HepG2 (cell line): ENCODE results near the gene GLUL. TPM values are rescaled to one million over a fixed set of nuclear protein-coding genes. Genes with fewer than 3 reads are reported as not detected.

Experiments
- CBFB ChIP-seq: sonication (generic); formaldehyde crosslinking; IDR thresholded peaks from 2 replicates; pipeline ENCODE4 v1.4.0; 2020; ENCODE audit warnings: missing genetic modification reagents
- CBX2 ChIP-seq, 2 experiments: fragments of 200-600 bp in 1 of 2; sonication (generic); formaldehyde crosslinking in 1 of 2; IDR thresholded peaks; 2 replicates each; pipeline versions ENCODE4 v1.7.0 to v1.8.1; 2018 to 2022; ENCODE audit warnings: low read depth in 2 of 2, low read length in 1 of 2, mild to moderate bottlenecking in 1 of 2, missing genetic modification reagents in 1 of 2
- EHMT2 ChIP-seq: fragments of 200-600 bp; sonication (generic); IDR thresholded peaks from 2 replicates; pipeline ENCODE4 v1.7.0; 2017; ENCODE audit warnings: antibody characterized with exemption, low read depth, low read length, borderline replicate concordance
- FOSL1 ChIP-seq: sonication (generic); formaldehyde crosslinking; IDR thresholded peaks from 2 replicates; pipeline ENCODE4 v1.9.0; 2021; ENCODE audit warnings: missing genetic modification reagents, borderline replicate concordance
- KDM3A ChIP-seq: IDR thresholded peaks from 2 replicates; pipeline ENCODE4 v1.6.1; 2018; ENCODE audit warnings: low read depth, missing compliant biosample characterization
- LCORL ChIP-seq, 2 experiments: fragments of 450-650 bp in 1 of 2; sonication (generic) in 1 of 2; formaldehyde crosslinking in 1 of 2; IDR thresholded peaks; 2 replicates each; pipeline versions ENCODE4 v1.5.0 to v1.6.1; 2017 to 2020; ENCODE audit warnings: antibody characterized with exemption in 1 of 2, missing genetic modification reagents in 1 of 2
- MEIS2 ChIP-seq: sonication (generic); formaldehyde crosslinking; IDR thresholded peaks from 2 replicates; pipeline ENCODE4 v1.9.0; 2021; ENCODE audit warnings: mild to moderate bottlenecking, missing genetic modification reagents
- NFIC ChIP-seq: IDR thresholded peaks from 2 replicates; pipeline ENCODE4 v1.6.1; 2012; ENCODE audit warnings: mild to moderate bottlenecking, low read length, inconsistent platforms
- YEATS4 ChIP-seq: sonication (generic); formaldehyde crosslinking; IDR thresholded peaks from 2 replicates; pipeline ENCODE4 v1.4.0; 2020; ENCODE audit warnings: missing genetic modification reagents, borderline replicate concordance
- ZBTB37 ChIP-seq: sonication (generic); formaldehyde crosslinking; IDR thresholded peaks from 2 replicates; pipeline ENCODE4 v1.4.0; 2020; ENCODE audit warnings: mild to moderate bottlenecking, missing genetic modification reagents
- ZBTB49 ChIP-seq: sonication (generic); formaldehyde crosslinking; IDR thresholded peaks from 2 replicates; pipeline ENCODE4 v1.4.0; 2020; ENCODE audit warnings: missing genetic modification reagents, borderline replicate concordance
- ZC3H4 ChIP-seq: sonication (generic); formaldehyde crosslinking; IDR thresholded peaks from 2 replicates; pipeline ENCODE4 v1.4.0; 2020; ENCODE audit warnings: missing genetic modification reagents, borderline replicate concordance
- ZKSCAN1 ChIP-seq: fragments of 150-350 bp; IDR thresholded peaks from 2 replicates; pipeline ENCODE4 v1.6.1; 2014; ENCODE audit warnings: low read length
- ZNF251 ChIP-seq: sonication (generic); formaldehyde crosslinking; IDR thresholded peaks from 2 replicates; pipeline ENCODE4 v1.9.0; 2021; ENCODE audit warnings: mild to moderate bottlenecking, missing genetic modification reagents
- ZNF451 ChIP-seq: sonication (generic); formaldehyde crosslinking; IDR thresholded peaks from 2 replicates; pipeline ENCODE4 v1.5.0; 2020; ENCODE audit warnings: mild to moderate bottlenecking, missing genetic modification reagents
- ZNF550 ChIP-seq: sonication (generic); formaldehyde crosslinking; IDR thresholded peaks from 2 replicates; pipeline ENCODE4 v1.4.0; 2020; ENCODE audit warnings: mild to moderate bottlenecking, missing genetic modification reagents, borderline replicate concordance
- ZNF567 ChIP-seq: sonication (generic); formaldehyde crosslinking; IDR thresholded peaks from 2 replicates; pipeline ENCODE4 v1.8.1; 2023; ENCODE audit warnings: mild to moderate bottlenecking, missing genetic modification reagents, borderline replicate concordance
- ZNF737 ChIP-seq: sonication (generic); formaldehyde crosslinking; IDR thresholded peaks from 2 replicates; pipeline ENCODE4 v1.5.0; 2020; ENCODE audit warnings: missing genetic modification reagents, mild to moderate bottlenecking, borderline replicate concordance
- ZNF790 ChIP-seq: sonication (generic); formaldehyde crosslinking; IDR thresholded peaks from 2 replicates; pipeline ENCODE4 v1.8.0; 2022; ENCODE audit warnings: missing genetic modification reagents, mild to moderate bottlenecking, borderline replicate concordance
- polyA plus RNA-seq, 8 experiments: library from polyadenylated mRNA; depleted of rRNA in 3 of 8; stranded (reverse) in 7 of 8; unstranded in 1 of 8; fragments of >200 nt; fragmentation: Illumina TruSeq in 4 of 8; extraction: Trizol in 4 of 8; gene quantifications; 2 replicates each; pipeline versions ENCODE4 v1.2.1 to v1.2.3, GENCODE V29; 2011 to 2016; ENCODE audit warnings: low read depth in 4 of 8, missing spikeins in 1 of 8, mixed read lengths in 1 of 8; ENCODE audit not compliant: insufficient read depth in 1 of 8
- total RNA-seq, 5 experiments: library from RNA; depleted of rRNA; stranded (reverse); fragments of >200 nt; fragmentation: Illumina TruSeq; extraction: Trizol; gene quantifications; 2 replicates each; pipeline ENCODE4 v1.2.3, GENCODE V29; 2016; ENCODE audit warnings: low read depth in 1 of 5
- TF ChIP-seq, protein P1 (sequence below): sonication (generic); formaldehyde crosslinking; IDR thresholded peaks from 2 replicates; pipeline ENCODE4 v1.5.1; 2020; ENCODE audit warnings: missing genetic modification reagents, mild to moderate bottlenecking, borderline replicate concordance
- TF ChIP-seq, protein P2 (sequence below): sonication (generic); formaldehyde crosslinking; IDR thresholded peaks from 2 replicates; pipeline ENCODE4 v1.4.0; 2020; ENCODE audit warnings: missing genetic modification reagents, borderline replicate concordance

The GLUL gene
- total and polyA plus RNA-seq, 2 of the 13 experiments (the other 11 are each of a cell fraction or from before 2014, with no cell fraction given) = 423 to 827 TPM

GRCh38 chr1:182392050-182393028 is 749 bp upstream of the GLUL start (continued):
- 0 out of 2 replicates have a peak, but pooled peaks have one; percentile 39 for TF ChIP-seq LCORL (IDR thresholded peaks at IDR 0.05)
- no peak; the same call in 1 of the 2 replicates for TF ChIP-seq LCORL (CRISPR knock-in tag; IDR thresholded peaks at IDR 0.05)
- no peak for TF ChIP-seq ZC3H4 (CRISPR knock-in tag)
- TF ChIP-seq ZNF550 (CRISPR knock-in tag) = no peak
- TF ChIP-seq ZNF790 (CRISPR knock-in tag) = no peak
- TF ChIP-seq KDM3A (CRISPR knock-in tag) = no peak
- no peak for TF ChIP-seq EHMT2
- TF ChIP-seq ZBTB37 (CRISPR knock-in tag) = no peak
- no peak for TF ChIP-seq CBX2 (IDR thresholded peaks at IDR 0.05; ENCODE audit: low read depth, low read length)
- TF ChIP-seq CBX2 (CRISPR knock-in tag; IDR thresholded peaks at IDR 0.05; ENCODE audit: low read depth) = no peak
- no peak for TF ChIP-seq ZNF567 (CRISPR knock-in tag)
- TF ChIP-seq NFIC = 0 out of 2 replicates have a peak, but pooled peaks have one; percentile 39
- TF ChIP-seq ZNF451 (CRISPR knock-in tag) = no peak
- TF ChIP-seq, protein P1, sequence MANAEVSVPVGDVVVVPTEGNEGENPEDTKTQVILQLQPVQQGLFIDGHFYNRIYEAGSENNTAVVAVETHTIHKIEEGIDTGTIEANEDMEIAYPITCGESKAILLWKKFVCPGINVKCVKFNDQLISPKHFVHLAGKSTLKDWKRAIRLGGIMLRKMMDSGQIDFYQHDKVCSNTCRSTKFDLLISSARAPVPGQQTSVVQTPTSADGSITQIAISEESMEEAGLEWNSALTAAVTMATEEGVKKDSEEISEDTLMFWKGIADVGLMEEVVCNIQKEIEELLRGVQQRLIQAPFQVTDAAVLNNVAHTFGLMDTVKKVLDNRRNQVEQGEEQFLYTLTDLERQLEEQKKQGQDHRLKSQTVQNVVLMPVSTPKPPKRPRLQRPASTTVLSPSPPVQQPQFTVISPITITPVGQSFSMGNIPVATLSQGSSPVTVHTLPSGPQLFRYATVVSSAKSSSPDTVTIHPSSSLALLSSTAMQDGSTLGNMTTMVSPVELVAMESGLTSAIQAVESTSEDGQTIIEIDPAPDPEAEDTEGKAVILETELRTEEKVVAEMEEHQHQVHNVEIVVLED = no peak; the same call in 1 of the 2 replicates
- no peak for TF ChIP-seq FOSL1 (CRISPR knock-in tag)
- TF ChIP-seq ZNF737 (CRISPR knock-in tag) = no peak
- no peak for TF ChIP-seq ZNF251 (CRISPR knock-in tag)
- TF ChIP-seq YEATS4 (CRISPR knock-in tag) = peak; percentile 6; the same call in 1 of the 2 replicates
- no peak; the same call in 1 of the 2 replicates for TF ChIP-seq CBFB (CRISPR knock-in tag)
- no peak for TF ChIP-seq ZKSCAN1
- TF ChIP-seq, protein P2, sequence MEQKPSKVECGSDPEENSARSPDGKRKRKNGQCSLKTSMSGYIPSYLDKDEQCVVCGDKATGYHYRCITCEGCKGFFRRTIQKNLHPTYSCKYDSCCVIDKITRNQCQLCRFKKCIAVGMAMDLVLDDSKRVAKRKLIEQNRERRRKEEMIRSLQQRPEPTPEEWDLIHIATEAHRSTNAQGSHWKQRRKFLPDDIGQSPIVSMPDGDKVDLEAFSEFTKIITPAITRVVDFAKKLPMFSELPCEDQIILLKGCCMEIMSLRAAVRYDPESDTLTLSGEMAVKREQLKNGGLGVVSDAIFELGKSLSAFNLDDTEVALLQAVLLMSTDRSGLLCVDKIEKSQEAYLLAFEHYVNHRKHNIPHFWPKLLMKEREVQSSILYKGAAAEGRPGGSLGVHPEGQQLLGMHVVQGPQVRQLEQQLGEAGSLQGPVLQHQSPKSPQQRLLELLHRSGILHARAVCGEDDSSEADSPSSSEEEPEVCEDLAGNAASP (CRISPR knock-in tag) = no peak
- TF ChIP-seq MEIS2 = 0 out of 2 replicates have a peak, but pooled peaks have one; percentile 32
- TF ChIP-seq ZBTB49 (CRISPR knock-in tag) = no peak
